Activated CD4-positive, alpha-beta T cell treated with anti-CD3 and anti-CD28 coated beads for 36 hours (primary cell): Measurements from ENCODE around the gene RASGRP1. TPM values are rescaled to one million over a fixed set of nuclear protein-coding genes. Genes with fewer than 3 reads are reported as not detected.

Experiments
- ATAC-seq: fragments of 200-7000 bp; cut with Tn5 transposase; one replicate; pipeline ENCODE4 v1.10.0; 2021; ENCODE audit warnings: mild to moderate bottlenecking, moderate library complexity
- CTCF ChIA-PET: fragments of 350-600 bp; sonication (Branson Sonifier 250); formaldehyde crosslinking; loops from one replicate; lab custom pipeline; 2021; ENCODE audit warnings: antibody characterized with exemption; lab: Charles Lee
- POLR2A ChIA-PET: fragments of 350-600 bp; sonication (Branson Sonifier 250); formaldehyde crosslinking; loops from one replicate; lab custom pipeline; 2021; ENCODE audit warnings: antibody characterized with exemption, inconsistent platforms; lab: Charles Lee
- DNase-seq: peaks from one replicate; pipeline ENCODE4 v3.0.0-alpha.2; 2020
- H3K27ac Mint-ChIP-seq: one replicate; pipeline ENCODE4 v1.8.0; 2021; ENCODE audit warnings: mixed read lengths
- H3K27me3 Mint-ChIP-seq: one replicate; pipeline ENCODE4 v1.8.0; 2021; ENCODE audit warnings: mixed read lengths
- H3K36me3 Mint-ChIP-seq: one replicate; pipeline ENCODE4 v1.8.0; 2021; ENCODE audit warnings: low read depth, mixed read lengths
- H3K4me1 Mint-ChIP-seq: one replicate; pipeline ENCODE4 v1.8.0; 2021; ENCODE audit warnings: mixed read lengths
- H3K4me3 Mint-ChIP-seq: one replicate; pipeline ENCODE4 v1.8.0; 2021; ENCODE audit warnings: mild to moderate bottlenecking, moderate library complexity, mixed read lengths
- H3K9me3 Mint-ChIP-seq: one replicate; pipeline ENCODE4 v1.8.0; 2021; ENCODE audit warnings: low read depth, mixed read lengths
- intact Hi-C, 2 experiments: fragments of 100-400 bp; cut with DNase I in 1 of 2; cut with micrococcal nuclease in 1 of 2; formaldehyde crosslinking; loops; one replicate each; pipeline versions ENCODE4 v1.14.2 to v1.15.1; 2022 to 2024; cut with DNase I, micrococcal nuclease
- total RNA-seq, 2 experiments: library from RNA; stranded (reverse); gene quantifications; one replicate each; pipeline ENCODE4 v1.2.3, GENCODE V29; 2021

Gene RASGRP1
- total RNA-seq, 2 experiments from 2014 or later = 102 to 120 TPM

DNA sequence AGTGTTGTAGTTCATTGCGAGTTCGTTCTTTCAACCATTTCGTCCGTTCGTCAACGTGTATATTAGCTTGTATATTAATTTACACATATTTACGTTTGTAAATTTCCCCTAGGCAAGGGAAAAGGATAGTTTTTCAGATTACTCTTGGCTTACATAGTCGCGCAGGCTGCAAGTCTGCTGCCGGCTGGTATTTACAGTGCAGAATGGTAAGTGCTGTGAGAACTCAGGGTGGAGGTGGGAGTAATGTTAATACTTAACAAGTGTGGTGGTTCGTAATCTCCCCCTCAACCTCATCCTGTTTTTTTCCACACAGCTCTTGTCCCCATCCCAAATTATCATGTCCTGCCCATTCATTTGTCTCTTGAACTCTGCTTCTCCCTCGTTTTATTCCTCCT, 109.9 kb downstream of the RASGRP1 start:
- intact Hi-C loops = loop anchor here in 1 of 2 experiments (1.0 to 2.0 kb wide), 4 partner anchors 110 to 1328 kb away; partner anchors contain the start of genes FSIP1, RASGRP1 and SPRED1
- Mint-ChIP-seq H3K9me3 (no peaks in the 10 kb centered on the region), H3K36me3 (peaks cover 4% of the 10 kb centered on the region), H3K27ac (peak overlapping the region; percentile 93), H3K27me3 (no peaks in the 10 kb centered on the region), H3K4me1 (peaks cover 33% of the 10 kb centered on the region), H3K4me3 (peak overlapping the region; percentile 78)
- ATAC-seq (no peak), DNase-seq (no peak)
- ChIA-PET CTCF (interaction anchor here (0.5 to 3.3 kb wide), 24 partner anchors 9 to 626 kb away, joined by 3 to 45 read pairs (median 5); partner anchors contain the start of gene RASGRP1), POLR2A (interaction anchor here (0.6 to 1.9 kb wide), 4 partner anchors 9 to 245 kb away, joined by 3 to 4 read pairs (median 4); no protein-coding TSS in a partner anchor)

DNA sequence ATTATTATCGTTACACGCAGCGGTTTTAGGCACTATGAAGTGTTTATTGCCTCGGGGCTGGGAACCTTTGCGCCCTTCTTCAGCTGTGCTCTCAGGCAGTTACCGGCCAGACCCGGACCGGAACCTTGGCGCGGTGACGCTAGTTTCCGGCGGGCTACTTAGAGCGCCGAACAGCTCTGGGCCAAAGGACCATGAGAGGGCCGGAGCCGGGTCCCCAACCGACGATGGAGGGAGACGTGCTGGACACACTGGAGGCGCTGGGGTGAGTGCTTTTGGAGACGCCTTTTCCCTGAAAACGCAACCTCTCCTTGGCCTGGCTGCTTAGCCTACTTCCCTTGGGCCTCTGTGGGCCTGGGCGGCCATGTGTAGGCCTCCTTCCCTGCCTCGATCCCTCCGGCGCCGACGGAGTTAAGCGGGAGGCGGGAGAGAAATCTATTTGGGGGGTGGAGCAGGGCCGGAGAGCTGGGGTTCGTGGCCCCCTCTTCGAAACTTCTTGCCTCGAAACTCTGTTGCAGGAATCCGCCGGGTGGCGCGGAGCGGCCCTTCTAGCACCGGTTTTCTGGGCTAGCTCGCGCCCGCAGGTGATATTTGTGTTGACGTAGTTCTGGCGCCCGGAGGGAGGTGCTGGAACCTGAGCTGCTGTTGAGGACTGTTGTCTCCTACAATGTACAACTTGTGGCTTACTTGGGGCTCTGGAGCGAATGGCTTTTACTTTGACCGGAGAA, 110.5 kb downstream of the RASGRP1 start, which contains the start of gene FAM98B:
Gene FAM98B (plus strand): TSS at position 157 of the 725 bp plus-strand sequence. CDS start 35 bp downstream, at position 192.
- Mint-ChIP-seq H3K36me3 (peaks cover 4% of the 10 kb centered on the region), H3K9me3 (no peaks in the 10 kb centered on the region)
- CTCF ChIA-PET = interaction anchor here (0.6 to 3.3 kb wide), 25 partner anchors 10 to 506 kb away, joined by 3 to 45 read pairs (median 5); partner anchors contain the start of gene RASGRP1

DNA sequence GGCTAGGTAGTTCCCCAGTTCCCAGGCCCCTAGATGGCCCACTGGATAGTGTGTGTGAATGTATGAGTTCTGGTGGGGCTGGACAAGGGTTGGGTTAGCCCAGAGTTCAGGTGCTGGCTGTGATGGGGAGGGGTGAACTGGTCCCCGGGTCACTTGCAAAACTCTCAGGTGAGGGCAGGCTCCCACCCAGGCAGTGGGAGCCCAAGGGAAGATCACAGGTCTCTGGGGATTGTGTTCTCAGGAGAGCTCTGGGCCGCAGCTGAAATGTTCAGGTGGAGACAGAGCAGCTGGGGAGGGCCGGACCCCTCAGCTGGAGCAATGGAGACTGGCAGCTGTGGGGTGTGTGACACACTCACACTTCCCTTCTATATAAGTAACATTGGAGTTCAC, 123.5 kb downstream of the RASGRP1 start:
- ATAC-seq (no peak), DNase-seq (no peak)
- no peaks in the 10 kb centered on the region for H3K36me3 Mint-ChIP-seq
- H3K9me3 Mint-ChIP-seq = no peaks in the 10 kb centered on the region
- intact Hi-C loops = loop anchor here in 1 of 2 experiments (2.0 to 10.0 kb wide), 3 partner anchors 250 to 1140 kb away; partner anchors contain the start of gene THBS1
- H3K4me1 Mint-ChIP-seq = peaks cover 5% of the 10 kb centered on the region
- ChIA-PET POLR2A (no interaction called here), CTCF (interaction anchor here (0.7 to 5.7 kb wide), 25 partner anchors 10 to 401 kb away, joined by 3 to 154 read pairs (median 8); partner anchors contain the start of gene FAM98B)
- peaks cover 12% of the 10 kb centered on the region for H3K27me3 Mint-ChIP-seq
- no peak overlapping the region for H3K27ac Mint-ChIP-seq
- H3K4me3 Mint-ChIP-seq = no peak overlapping the region

More for the DNA sequence above, 110.5 kb downstream of the RASGRP1 start, which contains the start of gene FAM98B:
- peak; percentile 92 for DNase-seq
- Mint-ChIP-seq H3K4me3 (peak within 1 kb of the TSS; percentile 78), H3K4me1 (peaks cover 31% of the 10 kb centered on the region), H3K27ac (peak within 1 kb of the TSS; percentile 93), H3K27me3 (no peaks in the 10 kb centered on the region)
- POLR2A ChIA-PET = interaction anchor here (0.5 to 1.9 kb wide), 6 partner anchors 8 to 1187 kb away, joined by 3 to 4 read pairs (median 3); no protein-coding TSS in a partner anchor
- intact Hi-C loops = loop anchor here in 1 of 2 experiments (1.0 to 2.0 kb wide), 4 partner anchors 111 to 1328 kb away; partner anchors contain the start of genes FSIP1, RASGRP1 and SPRED1
- ATAC-seq = peak; percentile 92

DNA sequence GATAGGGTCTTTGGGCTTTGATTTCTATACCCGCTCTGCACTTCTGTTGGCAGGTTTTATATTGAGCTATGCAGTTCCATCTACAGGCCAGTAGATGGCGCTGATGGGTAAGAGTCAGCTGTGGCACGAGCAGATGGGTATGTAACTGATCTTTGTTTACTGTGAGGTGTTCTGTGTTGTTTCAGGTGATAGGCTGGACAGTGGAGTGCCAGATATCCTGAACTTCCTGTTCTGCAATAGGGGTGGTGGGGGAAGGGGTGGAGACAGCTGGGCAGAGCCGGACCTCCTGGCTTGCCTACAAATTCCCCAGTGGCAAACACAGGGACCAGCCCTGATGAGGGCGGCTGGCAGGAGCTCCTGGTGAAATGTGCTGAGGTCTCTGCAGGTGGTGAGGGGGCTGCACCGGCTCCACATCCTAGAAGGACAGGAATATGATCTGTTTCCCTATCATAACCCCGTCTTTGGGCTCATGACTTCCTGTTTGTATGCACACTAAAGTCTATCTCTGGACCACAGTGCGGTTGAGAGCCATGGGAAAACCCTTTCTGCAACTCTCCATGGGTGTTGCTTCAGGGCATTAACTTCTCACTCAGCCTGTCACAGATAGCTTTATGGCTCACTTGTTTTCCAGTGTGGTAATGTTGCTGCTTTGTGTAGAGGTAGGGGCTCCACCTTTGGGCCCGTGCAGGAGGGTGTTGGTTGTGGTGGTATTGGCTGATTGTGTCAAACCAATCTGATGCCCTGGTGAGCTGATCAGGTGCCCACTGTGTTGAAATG, 124.1 kb downstream of the RASGRP1 start:
- peaks cover 14% of the 10 kb centered on the region for H3K27me3 Mint-ChIP-seq
- H3K4me3 Mint-ChIP-seq = no peak overlapping the region
- ChIA-PET CTCF (interaction anchor here (0.6 to 5.7 kb wide), 48 partner anchors 10 to 1316 kb away, joined by 3 to 154 read pairs (median 5); partner anchors contain the start of genes FAM98B and RASGRP1), POLR2A (interaction anchor here (0.8 to 1.2 kb wide), 3 partner anchors 123 to 1140 kb away, joined by 3 to 4 read pairs (median 3); no protein-coding TSS in a partner anchor)
- no peaks in the 10 kb centered on the region for H3K9me3 Mint-ChIP-seq
- intact Hi-C loops = loop anchor here (1.0 to 10.0 kb wide), 5 partner anchors 250 to 1140 kb away; partner anchors contain the start of gene THBS1 (in 1 of the 2)
- H3K36me3 Mint-ChIP-seq = no peaks in the 10 kb centered on the region
- peak; percentile 67 for DNase-seq
- H3K4me1 Mint-ChIP-seq = peaks cover 5% of the 10 kb centered on the region
- ATAC-seq = peak; percentile 90
- peak overlapping the region; percentile 23 for H3K27ac Mint-ChIP-seq

Other genes with a start within 250 kb of the RASGRP1 start
- gene FAM98B, start 110.7 kb downstream of the RASGRP1 start, total RNA-seq = 10 to 100 TPM; 54.2 to 81.9 TPM